ENCODE measurements around the gene NLGN1. TPM values are rescaled to one million over a fixed set of nuclear protein-coding genes. Genes with fewer than 3 reads are reported as not detected.

Gene NLGN1
- polyA plus RNA-seq, 6 donors from 2014 or later = not detected

DNA sequence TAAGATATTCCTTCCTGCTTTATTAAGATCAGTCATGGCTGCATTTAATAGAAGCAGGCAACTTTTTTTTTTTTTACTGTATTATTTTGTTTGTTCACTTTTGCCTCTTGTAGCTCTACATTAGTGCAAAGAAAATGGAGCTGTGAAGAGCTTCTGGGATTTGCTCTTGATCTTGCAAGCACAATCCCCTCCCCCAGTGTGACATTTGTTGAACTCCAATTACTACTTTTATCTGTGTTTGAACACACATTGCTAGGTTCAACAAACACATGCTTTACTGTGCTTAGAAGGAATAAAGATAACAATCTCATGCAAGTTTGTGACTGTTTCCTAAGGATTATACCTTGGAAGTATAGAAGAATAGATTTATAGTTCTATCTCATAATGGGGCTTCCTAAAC, 648.8 kb downstream of the NLGN1 start:
- Mint-ChIP-seq H3K4me1 (no peaks in the 10 kb centered on the region), H3K27ac (no peak overlapping the region), H3K36me3 (peaks cover 0 to 7% of the 10 kb centered on the region in 2 donors), H3K9me3 (peaks cover 0 to 18% (median 9%) of the 10 kb centered on the region in 7 donors), H3K27me3 (no peaks in the 10 kb centered on the region), H3K4me3 (no peak overlapping the region)
- ATAC-seq (ENCODE audit: low read depth in 2 of 2) = no peak
- no peak for DNase-seq

GRCh38 chr3:174049472-174049871, 651.9 kb downstream of the NLGN1 start:
- no peak for ATAC-seq (ENCODE audit: low read depth in 2 of 2)
- Mint-ChIP-seq H3K9me3 (peaks cover 0 to 17% (median 5%) of the 10 kb centered on the region in 7 donors), H3K27me3 (no peaks in the 10 kb centered on the region), H3K36me3 (peaks cover 0 to 2% of the 10 kb centered on the region in 2 donors), H3K4me3 (no peak overlapping the region), H3K4me1 (no peaks in the 10 kb centered on the region), H3K27ac (no peak overlapping the region)
- DNase-seq = no peak

GRCh38 chr3:174051191-174051590, 653.6 kb downstream of the NLGN1 start:
- Mint-ChIP-seq H3K4me1 (no peaks in the 10 kb centered on the region), H3K27ac (no peak overlapping the region), H3K4me3 (no peak overlapping the region), H3K27me3 (no peaks in the 10 kb centered on the region), H3K9me3 (peaks cover 0 to 5% (median 2%) of the 10 kb centered on the region in 7 donors), H3K36me3 (no peaks in the 10 kb centered on the region)
- no peak for DNase-seq
- no peak for ATAC-seq (ENCODE audit: low read depth in 2 of 2)

DNA sequence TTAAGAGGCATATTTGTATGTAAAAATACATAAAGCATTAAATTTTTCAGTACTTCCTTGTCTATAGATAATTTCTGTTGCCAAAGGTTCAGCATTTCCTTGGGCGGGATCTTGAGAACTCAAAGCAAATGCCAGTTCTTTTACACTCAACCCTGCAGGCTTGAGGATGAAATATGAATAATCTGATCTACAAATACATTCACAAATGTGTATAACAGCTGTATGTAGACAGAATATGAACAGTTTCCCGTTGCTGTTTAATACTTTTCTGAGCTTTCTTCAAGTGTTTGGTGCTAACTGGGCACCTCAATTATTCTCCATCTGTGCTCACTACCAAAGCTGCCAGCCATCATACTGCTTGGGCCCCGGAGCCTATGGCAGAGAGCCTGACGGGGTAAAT, 661.3 kb downstream of the NLGN1 start:
- Mint-ChIP-seq H3K27ac (no peak overlapping the region), H3K36me3 (no peaks in the 10 kb centered on the region)

DNA sequence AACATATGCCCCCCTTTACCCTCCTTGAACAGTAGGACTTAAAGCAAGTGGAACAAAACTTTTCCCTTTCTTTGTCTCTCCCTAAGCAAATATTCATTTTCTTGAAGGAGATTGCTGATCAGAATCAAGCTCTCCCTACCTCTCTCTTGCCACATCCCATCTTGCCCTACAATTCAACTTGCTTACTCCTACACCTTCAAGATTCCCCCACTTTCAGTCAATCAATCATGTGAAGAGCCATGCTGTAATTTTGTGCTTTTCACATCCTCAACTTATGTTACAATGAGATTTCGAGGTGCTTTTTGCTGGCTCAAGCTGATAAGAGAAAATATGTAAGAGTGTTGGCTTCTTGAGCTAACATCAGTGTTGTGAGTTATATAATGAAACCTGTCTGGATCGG, 662.9 kb downstream of the NLGN1 start:
- H3K27me3 Mint-ChIP-seq = no peaks in the 10 kb centered on the region
- no peak overlapping the region for H3K27ac Mint-ChIP-seq
- no peaks in the 10 kb centered on the region for H3K4me1 Mint-ChIP-seq
- ATAC-seq (ENCODE audit: low read depth in 2 of 2) (no peak), DNase-seq (no peak)
- H3K4me3 Mint-ChIP-seq = no peak overlapping the region
- H3K36me3 Mint-ChIP-seq = no peaks in the 10 kb centered on the region
- peaks cover 0 to 13% (median 2%) of the 10 kb centered on the region in 7 donors for H3K9me3 Mint-ChIP-seq

More for the DNA sequence above, 661.3 kb downstream of the NLGN1 start:
- Mint-ChIP-seq H3K4me3 (no peak overlapping the region), H3K4me1 (no peaks in the 10 kb centered on the region), H3K9me3 (peaks cover 1 to 13% (median 4%) of the 10 kb centered on the region in 7 donors), H3K27me3 (no peaks in the 10 kb centered on the region)
- DNase-seq (no peak), ATAC-seq (ENCODE audit: low read depth in 2 of 2) (no peak)

DNA sequence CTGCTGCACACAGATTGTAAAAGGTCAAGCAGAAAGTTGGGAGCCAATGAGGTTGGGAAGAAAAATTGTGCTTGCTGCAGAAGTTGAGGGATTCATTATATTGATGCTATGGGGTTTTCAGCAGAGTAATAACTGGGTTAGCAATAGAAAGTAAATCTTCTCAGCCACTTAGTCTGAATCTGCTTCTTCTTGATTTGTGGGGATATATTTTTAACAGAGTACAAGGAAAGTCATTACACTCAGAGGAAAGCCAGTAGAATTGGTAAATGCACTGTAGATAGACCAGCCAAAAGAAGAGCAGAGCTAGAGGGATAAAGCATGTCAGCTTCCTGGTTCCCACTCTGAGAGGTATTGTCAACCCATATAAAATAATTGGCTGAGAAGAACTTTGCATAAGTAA, 663.6 kb downstream of the NLGN1 start:
- Mint-ChIP-seq H3K4me1 (no peaks in the 10 kb centered on the region), H3K27me3 (no peaks in the 10 kb centered on the region), H3K27ac (no peak overlapping the region), H3K9me3 (peaks cover 0 to 13% (median 2%) of the 10 kb centered on the region in 7 donors), H3K4me3 (no peak overlapping the region), H3K36me3 (no peaks in the 10 kb centered on the region)
- DNase-seq (no peak), ATAC-seq (ENCODE audit: low read depth in 2 of 2) (no peak)

DNA sequence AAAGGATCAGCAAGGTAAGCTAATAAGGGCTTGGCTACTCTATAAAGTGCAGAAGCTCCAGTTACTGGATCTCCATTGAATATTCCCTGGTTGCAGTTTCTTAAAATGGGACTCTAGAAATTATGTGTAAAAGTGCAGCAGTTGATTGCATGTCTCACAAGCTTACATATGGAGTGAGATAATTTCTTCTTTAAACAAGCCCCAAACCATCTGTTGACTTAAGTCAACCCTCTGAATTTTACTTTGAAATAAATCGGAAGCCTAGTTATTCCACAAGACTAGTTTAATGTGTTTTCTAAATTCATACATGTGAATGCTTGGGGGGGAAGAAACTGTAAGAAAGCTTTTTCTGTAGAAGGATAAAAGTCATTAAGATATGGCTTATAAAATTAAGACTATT, 664.2 kb downstream of the NLGN1 start:
- no peak overlapping the region for H3K4me3 Mint-ChIP-seq
- no peaks in the 10 kb centered on the region for H3K36me3 Mint-ChIP-seq
- H3K9me3 Mint-ChIP-seq = peaks cover 0 to 13% (median 2%) of the 10 kb centered on the region in 7 donors
- H3K27me3 Mint-ChIP-seq = no peaks in the 10 kb centered on the region
- DNase-seq = no peak
- H3K4me1 Mint-ChIP-seq = no peaks in the 10 kb centered on the region
- ATAC-seq (ENCODE audit: low read depth in 2 of 2) = no peak
- no peak overlapping the region for H3K27ac Mint-ChIP-seq

DNA sequence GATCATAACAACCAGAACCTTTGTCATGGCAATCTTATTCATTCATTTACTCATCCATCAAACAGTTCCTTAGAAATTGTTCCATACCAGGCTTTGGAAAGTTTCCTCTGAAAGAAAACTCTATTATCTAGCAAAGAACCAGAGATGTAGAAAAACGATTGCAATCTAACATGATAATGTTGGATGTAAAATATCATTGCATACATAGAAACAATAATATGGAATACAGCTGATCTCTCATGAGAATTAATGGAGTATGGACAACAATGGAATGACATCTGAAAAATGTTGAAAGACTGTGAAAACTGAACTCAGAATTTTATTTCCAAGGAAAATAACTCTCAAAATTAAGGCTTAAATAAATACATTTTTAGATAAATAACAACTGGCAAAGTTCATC, 665.4 kb downstream of the NLGN1 start:
- H3K4me3 Mint-ChIP-seq = no peak overlapping the region
- H3K27ac Mint-ChIP-seq = no peak overlapping the region
- DNase-seq (no peak), ATAC-seq (ENCODE audit: low read depth in 2 of 2) (no peak)
- no peaks in the 10 kb centered on the region for H3K4me1 Mint-ChIP-seq
- H3K27me3 Mint-ChIP-seq = no peaks in the 10 kb centered on the region
- H3K9me3 Mint-ChIP-seq = peaks cover 0 to 9% (median 2%) of the 10 kb centered on the region in 7 donors
- H3K36me3 Mint-ChIP-seq = no peaks in the 10 kb centered on the region

DNA sequence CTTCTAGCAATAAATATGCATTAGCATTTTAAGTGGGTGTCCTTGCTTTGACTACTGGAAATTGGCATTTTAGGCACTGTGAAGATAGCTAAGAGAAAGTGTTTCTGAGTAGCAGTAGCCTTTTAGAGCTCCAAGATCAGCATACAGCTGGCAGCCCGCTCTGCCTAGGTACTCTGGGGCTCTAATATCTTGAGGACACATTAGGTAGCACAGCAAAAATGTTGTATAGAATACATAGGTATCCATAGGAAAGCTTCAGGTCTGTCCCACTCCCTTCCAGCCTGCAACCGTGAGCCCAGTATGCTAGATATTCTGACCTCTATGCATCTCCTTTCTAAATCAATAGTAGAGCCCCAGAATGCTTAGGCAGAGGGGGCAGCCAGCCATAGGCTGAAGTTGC, 670.5 kb downstream of the NLGN1 start:
- Mint-ChIP-seq H3K4me3 (no peak overlapping the region), H3K27ac (no peak overlapping the region), H3K36me3 (no peaks in the 10 kb centered on the region), H3K9me3 (peaks cover 0 to 6% (median 2%) of the 10 kb centered on the region in 7 donors), H3K4me1 (no peaks in the 10 kb centered on the region), H3K27me3 (no peaks in the 10 kb centered on the region)
- ATAC-seq (ENCODE audit: low read depth in 2 of 2) = no peak
- DNase-seq = no peak

GRCh38 chr3:174072675-174073074, 675.1 kb downstream of the NLGN1 start:
- H3K4me1 Mint-ChIP-seq = no peaks in the 10 kb centered on the region
- H3K27me3 Mint-ChIP-seq = no peaks in the 10 kb centered on the region
- no peak for ATAC-seq (ENCODE audit: low read depth in 2 of 2)
- no peak for DNase-seq
- H3K9me3 Mint-ChIP-seq = peaks cover 0 to 5% (median 4%) of the 10 kb centered on the region in 7 donors
- H3K36me3 Mint-ChIP-seq = no peaks in the 10 kb centered on the region
- H3K4me3 Mint-ChIP-seq = no peak overlapping the region
- no peak overlapping the region for H3K27ac Mint-ChIP-seq

DNA sequence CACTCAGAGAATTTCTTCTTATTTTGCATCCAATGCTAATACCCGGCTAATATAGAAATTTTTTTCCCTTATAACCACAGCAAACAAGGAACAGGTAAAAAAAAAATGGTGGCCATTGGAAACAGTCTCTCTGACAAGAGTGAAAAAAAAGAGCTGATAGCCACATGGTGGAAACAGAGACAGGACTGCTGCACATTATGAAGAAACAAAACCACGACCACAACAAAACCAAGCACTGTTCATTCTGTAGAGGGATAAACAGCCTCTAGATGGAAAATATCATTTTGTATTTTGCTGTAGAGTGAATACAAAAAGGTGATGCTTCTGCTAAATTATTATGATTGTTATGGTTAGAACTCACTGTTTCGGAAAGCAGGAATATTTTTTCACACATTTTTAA, 686.2 kb downstream of the NLGN1 start:
- H3K36me3 Mint-ChIP-seq = no peaks in the 10 kb centered on the region
- H3K4me3 Mint-ChIP-seq = no peak overlapping the region
- no peak overlapping the region for H3K27ac Mint-ChIP-seq
- no peak for ATAC-seq (ENCODE audit: low read depth in 2 of 2)
- peaks cover 0 to 4% (median 0%) of the 10 kb centered on the region in 7 donors for H3K9me3 Mint-ChIP-seq
- no peaks in the 10 kb centered on the region for H3K4me1 Mint-ChIP-seq
- no peak for DNase-seq
- H3K27me3 Mint-ChIP-seq = no peaks in the 10 kb centered on the region

GRCh38 chr3:174089592-174089991, 692.0 kb downstream of the NLGN1 start:
- no peak overlapping the region for H3K4me3 Mint-ChIP-seq
- ATAC-seq (ENCODE audit: low read depth in 2 of 2) = no peak
- H3K27ac Mint-ChIP-seq = no peak overlapping the region
- H3K36me3 Mint-ChIP-seq = no peaks in the 10 kb centered on the region
- no peaks in the 10 kb centered on the region for H3K4me1 Mint-ChIP-seq
- peaks cover 0 to 2% (median 0%) of the 10 kb centered on the region in 7 donors for H3K9me3 Mint-ChIP-seq
- no peak for DNase-seq
- H3K27me3 Mint-ChIP-seq = no peaks in the 10 kb centered on the region

- Mint-ChIP-seq H3K27me3 (no peaks in the 10 kb centered on the region), H3K27ac (no peak overlapping the region), H3K36me3 (no peaks in the 10 kb centered on the region), H3K9me3 (peaks cover 0 to 1% (median 0%) of the 10 kb centered on the region in 7 donors), H3K4me1 (no peaks in the 10 kb centered on the region), H3K4me3 (no peak overlapping the region)
- no peak for ATAC-seq (ENCODE audit: low read depth in 2 of 2)
- no peak for DNase-seq
Measured at GRCh38 chr3:174094669-174095068, 697.1 kb downstream of the NLGN1 start.

GRCh38 chr3:174097686-174098085, 700.1 kb downstream of the NLGN1 start:
- Mint-ChIP-seq H3K4me1 (no peaks in the 10 kb centered on the region), H3K27ac (no peak overlapping the region), H3K9me3 (peaks cover 0 to 4% (median 0%) of the 10 kb centered on the region in 7 donors), H3K36me3 (no peaks in the 10 kb centered on the region), H3K27me3 (no peaks in the 10 kb centered on the region), H3K4me3 (no peak overlapping the region)
- ATAC-seq (ENCODE audit: low read depth in 2 of 2) = no peak
- no peak for DNase-seq

- H3K4me1 Mint-ChIP-seq = no peaks in the 10 kb centered on the region
Measured at GRCh38 chr3:174098746-174099145, 701.2 kb downstream of the NLGN1 start.

More at GRCh38 chr3:174098746-174099145, 701.2 kb downstream of the NLGN1 start:
- Mint-ChIP-seq H3K27ac (no peak overlapping the region), H3K36me3 (no peaks in the 10 kb centered on the region), H3K9me3 (peaks cover 0 to 4% (median 0%) of the 10 kb centered on the region in 7 donors), H3K27me3 (no peaks in the 10 kb centered on the region), H3K4me3 (no peak overlapping the region)
- no peak for ATAC-seq (ENCODE audit: low read depth in 2 of 2)
- DNase-seq = no peak
